ENCODE data around the gene DEFB132. TPM values are rescaled to one million over a fixed set of nuclear protein-coding genes. Genes with fewer than 3 reads are reported as not detected.
A peak's percentile ranks its signal among the peaks of the same experiment; 100 is the strongest.

DEFB132 gene
- total RNA-seq, 2 donors from 2014 or later = not detected

- peaks cover 5 to 9% of the 10 kb centered on the region in 2 donors for H3K36me3 Mint-ChIP-seq
- H3K9me3 Mint-ChIP-seq = no peaks in the 10 kb centered on the region
- DNase-seq (ENCODE audit: low spot score in 2 of 2) (no peak), ATAC-seq (no peak)
- H3K27ac Mint-ChIP-seq = no peak overlapping the region
Measured at GRCh38 chr20:278607-279571, 21.4 kb downstream of the DEFB132 start.

GRCh38 chr20:284172-284571, 26.6 kb downstream of the DEFB132 start:
- Mint-ChIP-seq H3K36me3 (peaks cover 0 to 3% of the 10 kb centered on the region in 2 donors), H3K27ac (no peak overlapping the region), H3K9me3 (peaks cover 0 to 2% of the 10 kb centered on the region in 2 donors)
- no peak for ATAC-seq
- DNase-seq (ENCODE audit: low spot score in 2 of 2) = no peak

- no peak for ATAC-seq
- no peak overlapping the region for H3K27ac Mint-ChIP-seq
Measured at GRCh38 chr20:286508-286907, 29.0 kb downstream of the DEFB132 start.

GRCh38 chr20:288956-289692, 31.6 kb downstream of the DEFB132 start:
- no peak overlapping the region for H3K27ac Mint-ChIP-seq
- H3K9me3 Mint-ChIP-seq = peaks cover 0 to 4% of the 10 kb centered on the region in 2 donors
- peaks cover 0 to 5% of the 10 kb centered on the region in 2 donors for H3K36me3 Mint-ChIP-seq
- no peak for DNase-seq (ENCODE audit: low spot score in 2 of 2)
- ATAC-seq = no peak

More at GRCh38 chr20:286508-286907, 29.0 kb downstream of the DEFB132 start:
- H3K36me3 Mint-ChIP-seq = peaks cover 0 to 5% of the 10 kb centered on the region in 2 donors
- H3K9me3 Mint-ChIP-seq = peaks cover 0 to 4% of the 10 kb centered on the region in 2 donors
- no peak for DNase-seq (ENCODE audit: low spot score in 2 of 2)

- ATAC-seq = peak in 1 of 2 donors; percentile 13
- no peak for DNase-seq (ENCODE audit: low spot score in 2 of 2)
- Mint-ChIP-seq H3K36me3 (peaks cover 0 to 5% of the 10 kb centered on the region in 2 donors), H3K27ac (peak overlapping the region in 1 of 2 donors; percentile 90), H3K9me3 (peaks cover 0 to 4% of the 10 kb centered on the region in 2 donors)
Measured at GRCh38 chr20:289693-290083, 32.2 kb downstream of the DEFB132 start.

GRCh38 chr20:290084-290831, 32.7 kb downstream of the DEFB132 start, which contains the start of gene C20orf96:
Gene C20orf96 (minus strand): TSS chr20:290750. CDS start chr20:290610, 140 bp downstream.
- Mint-ChIP-seq H3K36me3 (peaks cover 0 to 5% of the 10 kb centered on the region in 2 donors), H3K9me3 (peaks cover 0 to 4% of the 10 kb centered on the region in 2 donors), H3K27ac (peak within 1 kb of the TSS in 1 of 2 donors; percentile 90)
- DNase-seq (ENCODE audit: low spot score in 2 of 2) (peak; percentile 84 to 88), ATAC-seq (peak; percentile 95 to 96)

- ATAC-seq (no peak), DNase-seq (ENCODE audit: low spot score in 2 of 2) (no peak)
- no peak overlapping the region for H3K27ac Mint-ChIP-seq
- no peaks in the 10 kb centered on the region for H3K9me3 Mint-ChIP-seq
- H3K36me3 Mint-ChIP-seq = peaks cover 27 to 28% of the 10 kb centered on the region in 2 donors
Measured at GRCh38 chr20:294602-295001, 37.1 kb downstream of the DEFB132 start.

GRCh38 chr20:295804-296203, 38.3 kb downstream of the DEFB132 start:
- DNase-seq (ENCODE audit: low spot score in 2 of 2) (no peak), ATAC-seq (no peak)
- Mint-ChIP-seq H3K36me3 (peaks cover 27 to 28% of the 10 kb centered on the region in 2 donors), H3K27ac (peak overlapping the region; percentile 11 to 95), H3K9me3 (no peaks in the 10 kb centered on the region)

GRCh38 chr20:297098-297924, 39.8 kb downstream of the DEFB132 start, which contains the start of gene ZCCHC3:
Gene ZCCHC3 (plus strand): TSS chr20:297570. CDS start chr20:297587, 17 bp downstream.
- peak; percentile 87 to 88 for DNase-seq (ENCODE audit: low spot score in 2 of 2)
- H3K27ac Mint-ChIP-seq = peak within 1 kb of the TSS; percentile 95 to 100
- peaks cover 27 to 28% of the 10 kb centered on the region in 2 donors for H3K36me3 Mint-ChIP-seq
- H3K9me3 Mint-ChIP-seq = no peaks in the 10 kb centered on the region
- ATAC-seq = peak; percentile 87 to 91

- DNase-seq (ENCODE audit: low spot score in 2 of 2) = peak; percentile 41 to 71
- H3K27ac Mint-ChIP-seq = peak overlapping the region; percentile 95 to 100
- H3K36me3 Mint-ChIP-seq = peaks cover 27 to 28% of the 10 kb centered on the region in 2 donors
- H3K9me3 Mint-ChIP-seq = no peaks in the 10 kb centered on the region
- ATAC-seq = peak; percentile 27 to 42
Measured at GRCh38 chr20:297925-298775, 40.6 kb downstream of the DEFB132 start.

- ATAC-seq = no peak
Measured at GRCh38 chr20:298776-299391, 41.4 kb downstream of the DEFB132 start.

GRCh38 chr20:300345-300990, 42.9 kb downstream of the DEFB132 start:
- ATAC-seq = no peak
- peak overlapping the region in 1 of 2 donors; percentile 19 for H3K27ac Mint-ChIP-seq
- H3K36me3 Mint-ChIP-seq = peaks cover 27 to 28% of the 10 kb centered on the region in 2 donors
- no peaks in the 10 kb centered on the region for H3K9me3 Mint-ChIP-seq
- DNase-seq (ENCODE audit: low spot score in 2 of 2) = no peak

More at GRCh38 chr20:298776-299391, 41.4 kb downstream of the DEFB132 start:
- no peak for DNase-seq (ENCODE audit: low spot score in 2 of 2)
- H3K27ac Mint-ChIP-seq = peak overlapping the region; percentile 95 to 100
- H3K9me3 Mint-ChIP-seq = no peaks in the 10 kb centered on the region
- peaks cover 27 to 28% of the 10 kb centered on the region in 2 donors for H3K36me3 Mint-ChIP-seq

- H3K36me3 Mint-ChIP-seq = peaks cover 21% of the 10 kb centered on the region in 2 donors
- H3K27ac Mint-ChIP-seq = peak overlapping the region in 1 of 2 donors; percentile 12
- no peak for DNase-seq (ENCODE audit: low spot score in 2 of 2)
- peak; percentile 53 to 65 for ATAC-seq
- H3K9me3 Mint-ChIP-seq = no peaks in the 10 kb centered on the region
Measured at GRCh38 chr20:301886-302848, 44.6 kb downstream of the DEFB132 start.
